ENCODE measurements around the gene CWC15.
"Not testable (repeated sequence)": the region's sequence is repeated elsewhere in the genome, so short reads cannot be mapped to it uniquely, and the experiment has no call there.

The CWC15 gene

DNA sequence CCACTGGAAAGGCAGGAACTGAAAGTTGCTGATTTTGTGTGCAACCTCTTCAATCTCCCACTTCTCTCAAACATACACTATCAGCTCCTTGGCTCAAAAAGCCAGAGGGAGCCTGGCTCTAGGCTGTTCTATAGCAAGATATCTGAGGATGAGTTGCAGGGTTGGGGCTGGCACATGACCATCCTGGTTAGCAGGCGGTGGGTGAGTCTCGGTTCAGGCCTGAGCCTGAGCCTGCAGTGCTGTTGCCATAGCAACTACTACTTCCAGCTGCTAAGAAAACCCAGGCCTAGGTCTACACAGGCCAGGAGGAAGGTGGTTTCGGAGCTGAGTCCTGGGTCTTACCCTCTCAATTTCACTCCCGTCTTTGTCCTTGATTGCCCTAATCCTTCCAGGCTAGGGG is 39.0 kb downstream of the CWC15 start:
- Histone ChIP-seq H3K79me2 (ENCODE audit: low read length) (no peaks in the 10 kb centered on the region), H3K9me3 (ENCODE audit: insufficient read depth, low read length) (no peaks in the 10 kb centered on the region), H3K4me1 (ENCODE audit: low read length) (no peaks in the 10 kb centered on the region), H3K36me3 (replicated peaks; ENCODE audit: low read depth, low read length) (no peaks in the 10 kb centered on the region), H3K9ac (ENCODE audit: low read length) (no peak overlapping the region), H3K4me2 (ENCODE audit: low read length) (no peak overlapping the region), H3K27ac (ENCODE audit: low read length) (no peak overlapping the region), H3K4me3 (ENCODE audit: low read length) (no peak overlapping the region), H2AFZ (ENCODE audit: low read depth, low read length) (no peak overlapping the region), H4K20me1 (ENCODE audit: insufficient read depth, low read length) (no peaks in the 10 kb centered on the region), H3K27me3 (ENCODE audit: low read depth, low read length) (no peaks in the 10 kb centered on the region)
- TF ChIP-seq CTCF (IDR thresholded peaks at IDR 0.05; ENCODE audit: low read depth, low read length) (no peak), EZH2phosphoT487 (IDR thresholded peaks at IDR 0.05; ENCODE audit: low read depth) (no peak)

DNA sequence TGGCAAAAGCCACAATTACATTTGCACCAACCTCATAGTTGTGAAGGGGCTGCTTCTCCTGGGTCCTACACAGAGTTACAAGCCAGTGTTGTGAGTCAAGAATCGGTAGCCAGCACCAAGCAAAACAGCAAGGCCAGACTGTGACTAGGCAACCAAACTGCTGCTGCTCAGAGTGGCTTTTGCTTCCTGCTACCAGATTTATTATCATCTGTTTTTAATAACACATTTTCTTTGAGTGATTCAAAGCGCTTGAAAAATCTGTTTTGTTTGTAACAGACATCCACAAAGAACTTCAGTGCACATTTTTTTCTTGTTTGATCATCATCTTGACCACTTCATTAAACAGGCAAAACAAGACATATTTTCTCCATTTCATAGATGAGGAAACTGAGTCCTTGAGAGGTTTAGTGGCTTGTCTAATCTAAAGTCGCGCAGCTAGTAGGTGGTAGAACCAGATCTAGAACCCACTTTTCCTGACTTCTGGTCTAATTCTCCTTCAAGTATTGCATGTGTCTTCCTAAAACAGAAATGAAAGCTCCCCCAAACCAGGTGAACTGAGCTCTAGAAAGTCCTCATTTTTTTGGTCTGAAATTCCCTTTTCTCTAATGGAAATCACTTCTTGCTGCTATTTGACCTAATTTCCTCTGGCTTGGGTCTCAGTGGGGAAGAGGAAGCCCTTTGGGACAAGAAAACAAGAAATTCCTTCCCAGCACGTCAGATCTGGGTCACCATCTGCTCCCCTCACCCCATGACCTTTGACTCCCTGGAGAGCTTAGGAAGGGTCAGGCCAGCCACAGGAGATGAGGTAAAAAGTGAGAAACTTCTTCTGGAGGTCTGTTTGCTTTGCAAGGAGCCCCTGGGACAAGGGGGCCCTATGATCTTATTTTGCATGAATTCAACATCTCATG is 39.9 kb downstream of the CWC15 start:
- H3K27me3 ChIP-seq (ENCODE audit: low read depth, low read length): no peaks in the 10 kb centered on the region
- H3K4me2 ChIP-seq (ENCODE audit: low read length): no peak overlapping the region
- H3K9me3 ChIP-seq (ENCODE audit: insufficient read depth, low read length): no peaks in the 10 kb centered on the region
- no peak overlapping the region for H3K9ac ChIP-seq (ENCODE audit: low read length)
- H3K4me1 ChIP-seq (ENCODE audit: low read length): no peaks in the 10 kb centered on the region
- TF ChIP-seq CTCF (IDR thresholded peaks at IDR 0.05; ENCODE audit: low read depth, low read length) (no peak), EZH2phosphoT487 (IDR thresholded peaks at IDR 0.05; ENCODE audit: low read depth) (no peak)
- H4K20me1 ChIP-seq (ENCODE audit: insufficient read depth, low read length): no peaks in the 10 kb centered on the region
- H3K27ac ChIP-seq (ENCODE audit: low read length): no peak overlapping the region
- no peak overlapping the region for H2AFZ ChIP-seq (ENCODE audit: low read depth, low read length)
- H3K79me2 ChIP-seq (ENCODE audit: low read length): no peaks in the 10 kb centered on the region
- H3K4me3 ChIP-seq (ENCODE audit: low read length): no peak overlapping the region
- no peaks in the 10 kb centered on the region for H3K36me3 ChIP-seq (replicated peaks; ENCODE audit: low read depth, low read length)

DNA sequence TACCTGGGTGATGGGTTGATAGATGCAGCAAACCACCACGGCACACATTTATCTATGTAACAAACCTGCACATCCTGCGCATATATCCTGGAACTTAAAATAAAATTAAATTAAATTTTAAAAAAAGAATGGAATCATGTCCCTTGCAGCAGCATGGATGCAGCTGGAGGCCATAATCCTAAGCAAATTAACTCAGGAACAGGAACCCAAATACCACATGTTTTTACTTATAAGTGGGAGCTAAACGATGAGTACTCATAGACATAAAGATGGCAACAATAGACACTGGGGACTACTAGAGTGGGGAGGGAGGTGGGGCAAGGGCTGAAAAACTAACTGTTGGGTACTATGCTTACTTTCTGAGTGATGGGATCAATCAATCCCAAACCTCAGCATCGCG is 40.9 kb downstream of the CWC15 start:
- no peaks in the 10 kb centered on the region for H3K79me2 ChIP-seq (ENCODE audit: low read length)
- no peaks in the 10 kb centered on the region for H3K9me3 ChIP-seq (ENCODE audit: insufficient read depth, low read length)
- H3K4me1 ChIP-seq (ENCODE audit: low read length): no peaks in the 10 kb centered on the region
- H2AFZ ChIP-seq (ENCODE audit: low read depth, low read length): no peak overlapping the region
- H4K20me1 ChIP-seq (ENCODE audit: insufficient read depth, low read length): no peaks in the 10 kb centered on the region
- H3K4me3 ChIP-seq (ENCODE audit: low read length): no peak overlapping the region
- TF ChIP-seq EZH2phosphoT487 (IDR thresholded peaks at IDR 0.05; ENCODE audit: low read depth) (no peak), CTCF (IDR thresholded peaks at IDR 0.05; ENCODE audit: low read depth, low read length) (no peak)
- H3K27me3 ChIP-seq (ENCODE audit: low read depth, low read length): no peaks in the 10 kb centered on the region
- no peak overlapping the region for H3K4me2 ChIP-seq (ENCODE audit: low read length)
- H3K27ac ChIP-seq (ENCODE audit: low read length): no peak overlapping the region
- H3K36me3 ChIP-seq (replicated peaks; ENCODE audit: low read depth, low read length): no peaks in the 10 kb centered on the region
- H3K9ac ChIP-seq (ENCODE audit: low read length): no peak overlapping the region

DNA sequence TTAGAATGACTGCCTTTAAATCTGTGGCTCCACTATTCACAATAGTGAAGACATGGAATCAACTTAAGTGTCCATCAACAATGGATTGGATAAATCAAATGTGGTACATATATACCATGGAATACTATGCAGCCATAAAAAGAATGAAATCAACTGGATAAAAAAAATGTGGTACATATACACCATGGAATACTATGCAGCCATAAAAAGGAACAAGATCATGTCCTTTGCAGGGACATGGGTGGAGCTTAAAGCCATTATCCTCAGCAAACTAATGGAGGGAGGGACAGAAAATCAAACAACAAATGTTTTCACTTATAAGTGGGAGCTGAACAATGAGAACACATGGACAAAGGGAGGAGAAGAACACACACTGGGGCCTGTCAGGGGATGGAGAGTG is 41.3 kb downstream of the CWC15 start:
- not testable (repeated sequence) for H3K9ac ChIP-seq (ENCODE audit: low read length); H3K27me3 ChIP-seq (ENCODE audit: low read depth, low read length)

More for the DNA sequence above, 41.3 kb downstream of the CWC15 start:
- not testable (repeated sequence) for H4K20me1 ChIP-seq (ENCODE audit: insufficient read depth, low read length); H3K27ac ChIP-seq (ENCODE audit: low read length); H3K36me3 ChIP-seq (replicated peaks; ENCODE audit: low read depth, low read length); H3K9me3 ChIP-seq (ENCODE audit: insufficient read depth, low read length); H2AFZ ChIP-seq (ENCODE audit: low read depth, low read length); H3K79me2 ChIP-seq (ENCODE audit: low read length); H3K4me3 ChIP-seq (ENCODE audit: low read length); H3K4me1 ChIP-seq (ENCODE audit: low read length); H3K4me2 ChIP-seq (ENCODE audit: low read length)

Data from OCI-LY3 (cell line).